CD4-positive, alpha-beta T cell (primary cell): Measurements from ENCODE around the gene ENTPD2. TPM values are rescaled to one million over a fixed set of nuclear protein-coding genes. Genes with fewer than 3 reads are reported as not detected.

Source experiments
- ATAC-seq: fragments of 200-7000 bp; cut with Tn5 transposase; one replicate; pipeline ENCODE4 v1.10.0; 2022; ENCODE audit warnings: mild to moderate bottlenecking; ENCODE audit not compliant: poor library complexity
- CTCF ChIA-PET: fragments of 350-600 bp; sonication (Branson Sonifier 250); formaldehyde crosslinking; loops from one replicate; lab custom pipeline; 2021; ENCODE audit warnings: antibody characterized with exemption, inconsistent platforms; lab: Charles Lee
- POLR2A ChIA-PET: fragments of 350-600 bp; sonication (Branson Sonifier 250); formaldehyde crosslinking; loops from one replicate; lab custom pipeline; 2021; ENCODE audit warnings: antibody characterized with exemption, inconsistent platforms; lab: Charles Lee
- DNase-seq, 14 experiments: peaks; one replicate each; pipeline ENCODE4 v3.0.0-alpha.2; 2013 to 2020; ENCODE audit warnings: mixed read lengths in 2 of 14
- H3K27ac ChIP-seq, 2 donors: one replicate each; pipeline versions ENCODE4 v1.5.1 to v1.7.0; 2013; ENCODE audit warnings: low read length in 2 of 2, low read depth in 1 of 2, mild to moderate bottlenecking in 1 of 2
- H3K27me3 ChIP-seq, 2 experiments: 1 replicate in 1 of 2; 2 replicates in 1 of 2; pipeline versions ENCODE4 v1.6.1 to v1.7.0; 2013; ENCODE audit warnings: low read length in 2 of 2, control low read depth in 1 of 2, mild to moderate bottlenecking in 1 of 2, moderate library complexity in 1 of 2; ENCODE audit not compliant: insufficient read depth in 2 of 2, control insufficient read depth in 1 of 2
- H3K36me3 ChIP-seq: one replicate; pipeline ENCODE4 v1.6.1; 2013; ENCODE audit warnings: low read length, control low read depth; ENCODE audit not compliant: insufficient read depth
- H3K4me1 ChIP-seq: one replicate; pipeline ENCODE4 v1.6.1; 2013; ENCODE audit warnings: low read length, control low read depth; ENCODE audit not compliant: insufficient read depth
- H3K4me3 ChIP-seq: one replicate; pipeline ENCODE4 v1.5.1; 2013; ENCODE audit warnings: mild to moderate bottlenecking, low read length, moderate library complexity
- H3K9me3 ChIP-seq, 2 experiments: 1 replicate in 1 of 2; 2 replicates in 1 of 2; pipeline versions ENCODE4 v1.6.1 to v1.7.0; 2013; ENCODE audit warnings: low read length in 2 of 2, mild to moderate bottlenecking in 2 of 2, control low read depth in 1 of 2, moderate library complexity in 1 of 2; ENCODE audit not compliant: control insufficient read depth in 1 of 2, insufficient read depth in 1 of 2
- H3K27ac Mint-ChIP-seq: one replicate; pipeline ENCODE4 v1.8.0; 2020; ENCODE audit warnings: mixed read lengths
- H3K27me3 Mint-ChIP-seq: one replicate; pipeline ENCODE4 v1.8.0; 2021; ENCODE audit warnings: mixed read lengths
- H3K36me3 Mint-ChIP-seq: one replicate; pipeline ENCODE4 v1.8.0; 2021; ENCODE audit warnings: low read depth, mixed read lengths
- H3K4me1 Mint-ChIP-seq: one replicate; pipeline ENCODE4 v1.8.0; 2021; ENCODE audit warnings: low read depth, mixed read lengths
- H3K4me3 Mint-ChIP-seq: one replicate; pipeline ENCODE4 v1.8.0; 2020; ENCODE audit warnings: mild to moderate bottlenecking, mixed read lengths
- H3K9me3 Mint-ChIP-seq: one replicate; pipeline ENCODE4 v1.8.0; 2020; ENCODE audit warnings: mixed read lengths
- CTCF ChIP-seq: fragments of 200-600 bp; IDR thresholded peaks from one replicate; pipeline ENCODE4 v1.8.0; 2022; ENCODE audit warnings: antibody characterized with exemption, mild to moderate bottlenecking
- intact Hi-C, 2 experiments: fragments of 100-400 bp; cut with DNase I in 1 of 2; cut with micrococcal nuclease in 1 of 2; formaldehyde crosslinking; loops; one replicate each; pipeline versions ENCODE4 v1.15.1 to v1.9.0; 2023 to 2025; cut with DNase I, micrococcal nuclease
- total RNA-seq, 174 experiments: library from RNA in 2 of 174; stranded (reverse) in 2 of 174; gene quantifications; one replicate each; pipeline ENCODE4 v1.2.3 and lab custom pipeline; 2021 to 2026

ENTPD2 gene
- total RNA-seq, 2 experiments from 2014 or later, result not detected

GRCh38 chr9:137009217-137009616 lies 44.6 kb downstream of the ENTPD2 start:
- POLR2A ChIA-PET, result no interaction called here
- Mint-ChIP-seq H3K27me3 (no peaks in the 10 kb centered on the region), H3K36me3 (peaks cover 5% of the 10 kb centered on the region), H3K27ac (no peak overlapping the region), H3K4me3 (no peak overlapping the region), H3K9me3 (no peaks in the 10 kb centered on the region), H3K4me1 (no peaks in the 10 kb centered on the region)
- no peak for DNase-seq
- intact Hi-C loops, result no loop called here
- Histone ChIP-seq H3K4me1 (no peaks in the 10 kb centered on the region), H3K27me3 (no peaks in the 10 kb centered on the region), H3K36me3 (peaks cover 31% of the 10 kb centered on the region), H3K4me3 (no peak overlapping the region), H3K27ac (no peak overlapping the region), H3K9me3 (no peaks in the 10 kb centered on the region)
- ATAC-seq, result no peak
- no peak for TF ChIP-seq CTCF
- CTCF ChIA-PET, result no interaction called here

GRCh38 chr9:137008312-137008711 lies 45.5 kb downstream of the ENTPD2 start:
- ChIA-PET CTCF (no interaction called here), POLR2A (no interaction called here)
- H3K4me1 ChIP-seq, result no peaks in the 10 kb centered on the region
- no peak overlapping the region for H3K27ac Mint-ChIP-seq
- H3K9me3 ChIP-seq, result no peaks in the 10 kb centered on the region
- H3K4me3 Mint-ChIP-seq, result no peak overlapping the region
- no peaks in the 10 kb centered on the region for H3K27me3 ChIP-seq
- no peak for TF ChIP-seq CTCF
- no peaks in the 10 kb centered on the region for H3K9me3 Mint-ChIP-seq
- H3K36me3 ChIP-seq, result peaks cover 27% of the 10 kb centered on the region
- H3K4me3 ChIP-seq, result no peak overlapping the region
- intact Hi-C loops, result no loop called here
- no peaks in the 10 kb centered on the region for H3K4me1 Mint-ChIP-seq
- H3K27me3 Mint-ChIP-seq, result no peaks in the 10 kb centered on the region
- H3K27ac ChIP-seq, result no peak overlapping the region
- no peak for DNase-seq
- H3K36me3 Mint-ChIP-seq, result peaks cover 5% of the 10 kb centered on the region
- no peak for ATAC-seq

GRCh38 chr9:137007816-137008270 lies 46.0 kb downstream of the ENTPD2 start:
- Histone ChIP-seq H3K27ac (no peak overlapping the region), H3K4me3 (no peak overlapping the region), H3K27me3 (no peaks in the 10 kb centered on the region), H3K9me3 (no peaks in the 10 kb centered on the region), H3K36me3 (peaks cover 24% of the 10 kb centered on the region), H3K4me1 (no peaks in the 10 kb centered on the region)
- Mint-ChIP-seq H3K27ac (no peak overlapping the region), H3K4me3 (no peak overlapping the region), H3K36me3 (peaks cover 5% of the 10 kb centered on the region), H3K4me1 (no peaks in the 10 kb centered on the region), H3K27me3 (no peaks in the 10 kb centered on the region), H3K9me3 (no peaks in the 10 kb centered on the region)
- ChIA-PET POLR2A (interaction anchor here (1.1 kb wide), 1 partner anchor 27 kb away, joined by 3 read pairs; no protein-coding TSS in a partner anchor), CTCF (no interaction called here)
- DNase-seq (no peak), ATAC-seq (no peak)
- TF ChIP-seq CTCF, result no peak
- intact Hi-C loops, result no loop called here
